ENCODE data around the gene SAP30L. TPM values are rescaled to one million over a fixed set of nuclear protein-coding genes. Genes with fewer than 3 reads are reported as not detected.

Gene SAP30L
- total RNA-seq, 1 experiment from 2014 or later, result 36.7 TPM

GRCh38 chr5:154459015-154459414 lies 13.2 kb downstream of the SAP30L start:
- Histone ChIP-seq H3K9me3 (replicated peaks) (no peaks in the 10 kb centered on the region), H3K27ac (no peak overlapping the region), H3K27me3 (replicated peaks) (no peaks in the 10 kb centered on the region), H3K4me1 (replicated peaks) (no peaks in the 10 kb centered on the region), H3K4me3 (no peak overlapping the region), H3K36me3 (peaks cover 35% of the 10 kb centered on the region)
- no peak for DNase-seq (ENCODE audit: low read depth in 1 of 2, low spot score in 2 of 2)

GRCh38 chr5:154460172-154460571 lies 14.4 kb downstream of the SAP30L start:
- Histone ChIP-seq H3K9me3 (replicated peaks) (no peaks in the 10 kb centered on the region), H3K36me3 (peaks cover 24% of the 10 kb centered on the region), H3K27ac (no peak overlapping the region), H3K27me3 (replicated peaks) (no peaks in the 10 kb centered on the region), H3K4me3 (no peak overlapping the region), H3K4me1 (replicated peaks) (no peaks in the 10 kb centered on the region; the same call in 1 of the 2 replicates)
- DNase-seq (ENCODE audit: low read depth in 1 of 2, low spot score in 2 of 2), result no peak

GRCh38 chr5:154461531-154461930 lies 15.7 kb downstream of the SAP30L start:
- Histone ChIP-seq H3K27me3 (replicated peaks) (no peaks in the 10 kb centered on the region), H3K27ac (no peak overlapping the region), H3K9me3 (replicated peaks) (no peaks in the 10 kb centered on the region), H3K36me3 (peaks cover 10% of the 10 kb centered on the region), H3K4me3 (no peak overlapping the region), H3K4me1 (replicated peaks) (no peaks in the 10 kb centered on the region; the same call in 1 of the 2 replicates)
- no peak for DNase-seq (ENCODE audit: low read depth in 1 of 2, low spot score in 2 of 2)

- Histone ChIP-seq H3K27me3 (replicated peaks) (no peaks in the 10 kb centered on the region; the same call in 1 of the 2 replicates), H3K4me1 (replicated peaks) (no peaks in the 10 kb centered on the region; the same call in 1 of the 2 replicates), H3K36me3 (no peaks in the 10 kb centered on the region), H3K4me3 (no peak overlapping the region), H3K9me3 (replicated peaks) (no peaks in the 10 kb centered on the region), H3K27ac (no peak overlapping the region)
- no peak for DNase-seq (ENCODE audit: low read depth in 1 of 2, low spot score in 2 of 2)
Measured at GRCh38 chr5:154464438-154464837, 18.6 kb downstream of the SAP30L start.

- Histone ChIP-seq H3K4me3 (no peak overlapping the region), H3K27me3 (replicated peaks) (peaks cover 4% of the 10 kb centered on the region), H3K4me1 (replicated peaks) (peaks cover 1% of the 10 kb centered on the region), H3K27ac (no peak overlapping the region), H3K36me3 (no peaks in the 10 kb centered on the region), H3K9me3 (replicated peaks) (no peaks in the 10 kb centered on the region)
- DNase-seq (ENCODE audit: low read depth in 1 of 2, low spot score in 2 of 2), result no peak
Measured at GRCh38 chr5:154465169-154465568, 19.4 kb downstream of the SAP30L start.

- DNase-seq (ENCODE audit: low read depth in 1 of 2, low spot score in 2 of 2), result no peak
- no peaks in the 10 kb centered on the region for H3K36me3 ChIP-seq
- peaks cover 10% of the 10 kb centered on the region for H3K4me1 ChIP-seq (replicated peaks)
- no peak overlapping the region for H3K27ac ChIP-seq
- no peak overlapping the region for H3K4me3 ChIP-seq
- H3K27me3 ChIP-seq (replicated peaks), result peaks cover 14% of the 10 kb centered on the region
- H3K9me3 ChIP-seq (replicated peaks), result no peaks in the 10 kb centered on the region
Measured at GRCh38 chr5:154466147-154466546, 20.4 kb downstream of the SAP30L start.

- Histone ChIP-seq H3K4me3 (no peak overlapping the region), H3K36me3 (no peaks in the 10 kb centered on the region), H3K27me3 (replicated peaks) (peaks cover 19% of the 10 kb centered on the region), H3K9me3 (replicated peaks) (no peaks in the 10 kb centered on the region), H3K27ac (no peak overlapping the region), H3K4me1 (replicated peaks) (peaks cover 11% of the 10 kb centered on the region)
- DNase-seq (ENCODE audit: low read depth in 1 of 2, low spot score in 2 of 2), result no peak
Measured at GRCh38 chr5:154466671-154467070, 20.9 kb downstream of the SAP30L start.

- H3K27ac ChIP-seq, result no peak overlapping the region
- H3K4me3 ChIP-seq, result no peak overlapping the region
- no peaks in the 10 kb centered on the region for H3K9me3 ChIP-seq (replicated peaks)
- peaks cover 11% of the 10 kb centered on the region for H3K4me1 ChIP-seq (replicated peaks)
- peak; percentile 82 to 85 for DNase-seq (ENCODE audit: low read depth in 1 of 2, low spot score in 2 of 2)
- peaks cover 30% of the 10 kb centered on the region for H3K27me3 ChIP-seq (replicated peaks)
- no peaks in the 10 kb centered on the region for H3K36me3 ChIP-seq
Measured at GRCh38 chr5:154467655-154468354, 22.0 kb downstream of the SAP30L start.

GRCh38 chr5:154470137-154470536 lies 24.3 kb downstream of the SAP30L start:
- Histone ChIP-seq H3K27me3 (replicated peaks) (peaks cover 54% of the 10 kb centered on the region), H3K27ac (no peak overlapping the region), H3K4me3 (no peak overlapping the region), H3K36me3 (no peaks in the 10 kb centered on the region), H3K4me1 (replicated peaks) (peaks cover 11% of the 10 kb centered on the region), H3K9me3 (replicated peaks) (no peaks in the 10 kb centered on the region)
- no peak for DNase-seq (ENCODE audit: low read depth in 1 of 2, low spot score in 2 of 2)

- H3K4me3 ChIP-seq, result no peak overlapping the region
- no peak for DNase-seq (ENCODE audit: low read depth in 1 of 2, low spot score in 2 of 2)
- no peaks in the 10 kb centered on the region for H3K36me3 ChIP-seq
- no peak overlapping the region for H3K27ac ChIP-seq
- H3K9me3 ChIP-seq (replicated peaks), result no peaks in the 10 kb centered on the region
- peaks cover 11% of the 10 kb centered on the region for H3K4me1 ChIP-seq (replicated peaks)
- H3K27me3 ChIP-seq (replicated peaks), result peaks cover 64% of the 10 kb centered on the region
Measured at GRCh38 chr5:154470947-154471870, 25.4 kb downstream of the SAP30L start.

- H3K9me3 ChIP-seq (replicated peaks), result no peaks in the 10 kb centered on the region; the same call in 1 of the 2 replicates
- H3K4me1 ChIP-seq (replicated peaks), result peaks cover 19% of the 10 kb centered on the region
- no peak for DNase-seq (ENCODE audit: low read depth in 1 of 2, low spot score in 2 of 2)
- no peaks in the 10 kb centered on the region for H3K36me3 ChIP-seq
- H3K4me3 ChIP-seq, result no peak overlapping the region
- H3K27me3 ChIP-seq (replicated peaks), result peaks cover 82% of the 10 kb centered on the region
- no peak overlapping the region for H3K27ac ChIP-seq
Measured at GRCh38 chr5:154472871-154473580, 27.2 kb downstream of the SAP30L start.

GRCh38 chr5:154473581-154474283 lies 27.9 kb downstream of the SAP30L start:
- DNase-seq (ENCODE audit: low read depth in 1 of 2, low spot score in 2 of 2), result no peak
- Histone ChIP-seq H3K36me3 (no peaks in the 10 kb centered on the region), H3K27me3 (replicated peaks) (peaks cover 89% of the 10 kb centered on the region), H3K4me1 (replicated peaks) (peaks cover 20% of the 10 kb centered on the region), H3K9me3 (replicated peaks) (no peaks in the 10 kb centered on the region; the same call in 1 of the 2 replicates), H3K4me3 (no peak overlapping the region), H3K27ac (no peak overlapping the region)

All from SJSA1 (cell line).